ENCODE measurements around the gene EPN3.

EPN3 gene

GRCh38 chr17:50590946-50591737, 58.6 kb downstream of the EPN3 start:
- DNase-seq (ENCODE audit: low spot score), result no peak

DNA sequence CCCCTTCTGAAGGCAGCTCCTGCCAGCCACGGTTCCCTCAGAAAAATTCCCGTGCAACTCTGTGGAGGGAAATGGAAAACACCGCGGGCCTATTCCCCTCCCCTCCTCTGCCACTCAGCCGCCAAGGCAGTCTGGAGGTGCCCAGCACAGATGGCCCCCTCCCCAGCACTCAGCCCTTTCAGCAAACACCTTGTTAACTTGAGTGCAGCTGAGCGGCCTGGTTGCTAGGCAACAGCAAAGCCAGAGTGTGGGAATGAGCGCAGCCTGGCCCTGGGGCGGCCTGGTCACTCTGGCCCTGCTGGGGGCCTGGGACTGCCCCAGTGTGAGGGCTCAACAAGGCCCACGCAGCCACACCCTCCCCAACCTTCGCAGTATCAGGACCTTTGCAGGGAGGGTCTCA, 60.8 kb downstream of the EPN3 start:
- DNase-seq (ENCODE audit: low spot score), result no peak

Data from AG08396 (cell line).